CD8-positive, alpha-beta memory T cell (primary cell): ENCODE measurements around the gene CENPS. TPM values are rescaled to one million over a fixed set of nuclear protein-coding genes. Genes with fewer than 3 reads are reported as not detected.

Experiments
- CTCF ChIA-PET: fragments of 350-600 bp; sonication (Branson Sonifier 250); formaldehyde crosslinking; loops from one replicate; lab custom pipeline; 2021; ENCODE audit warnings: antibody characterized with exemption; lab: Charles Lee
- POLR2A ChIA-PET: fragments of 350-600 bp; sonication (Branson Sonifier 250); formaldehyde crosslinking; loops from one replicate; lab custom pipeline; 2021; ENCODE audit warnings: antibody characterized with exemption; lab: Charles Lee
- DNase-seq, 5 donors: peaks; one replicate each; pipeline versions ENCODE4 v3.0.0 to v3.0.0-alpha.2; 2020 to 2022; ENCODE audit warnings: mixed read lengths in 1 of 5
- H3K27ac ChIP-seq: one replicate; pipeline ENCODE4 v1.7.0; 2013; ENCODE audit warnings: low read depth, mild to moderate bottlenecking, low read length, moderate library complexity
- H3K27me3 ChIP-seq: 2 replicates; pipeline ENCODE4 v1.7.0; 2013; ENCODE audit warnings: low read length, mild to moderate bottlenecking; ENCODE audit not compliant: insufficient read depth, poor library complexity, severe bottlenecking
- H3K36me3 ChIP-seq: 2 replicates; pipeline ENCODE4 v1.7.0; 2013; ENCODE audit warnings: mild to moderate bottlenecking, low read length, moderate library complexity; ENCODE audit not compliant: insufficient read depth
- H3K4me1 ChIP-seq: 2 replicates; pipeline ENCODE4 v1.7.0; 2013; ENCODE audit warnings: mild to moderate bottlenecking, low read length, moderate library complexity; ENCODE audit not compliant: insufficient read depth
- H3K4me3 ChIP-seq: 2 replicates; pipeline ENCODE4 v1.7.0; 2013; ENCODE audit warnings: mild to moderate bottlenecking, low read length
- H3K9me3 ChIP-seq: 2 replicates; pipeline ENCODE4 v1.7.0; 2013; ENCODE audit warnings: mild to moderate bottlenecking, low read length
- H3K27ac Mint-ChIP-seq, 8 donors: one replicate each; pipeline ENCODE4 v1.8.0; 2020 to 2021; ENCODE audit warnings: mixed read lengths in 8 of 8, mild to moderate bottlenecking in 6 of 8, inconsistent platforms in 3 of 8, moderate library complexity in 3 of 8
- H3K27me3 Mint-ChIP-seq, 2 donors: one replicate each; pipeline ENCODE4 v1.8.0; 2020 to 2021; ENCODE audit warnings: mixed read lengths in 2 of 2, mild to moderate bottlenecking in 1 of 2, moderate library complexity in 1 of 2
- H3K36me3 Mint-ChIP-seq, 3 donors: one replicate each; pipeline ENCODE4 v1.8.0; 2020 to 2021; ENCODE audit warnings: mixed read lengths in 3 of 3, inconsistent platforms in 1 of 3, mild to moderate bottlenecking in 1 of 3
- H3K4me1 Mint-ChIP-seq, 3 donors: one replicate each; pipeline ENCODE4 v1.8.0; 2020 to 2021; ENCODE audit warnings: mixed read lengths in 3 of 3, inconsistent platforms in 1 of 3, mild to moderate bottlenecking in 1 of 3
- H3K4me3 Mint-ChIP-seq, 7 donors: one replicate each; pipeline ENCODE4 v1.8.0; 2020 to 2021; ENCODE audit warnings: mixed read lengths in 7 of 7, mild to moderate bottlenecking in 6 of 7, moderate library complexity in 4 of 7, inconsistent platforms in 2 of 7
- H3K9me3 Mint-ChIP-seq, 5 donors: one replicate each; pipeline ENCODE4 v1.8.0; 2020 to 2022; ENCODE audit warnings: mixed read lengths in 5 of 5, mild to moderate bottlenecking in 3 of 5, moderate library complexity in 2 of 5, inconsistent platforms in 1 of 5
- polyA plus RNA-seq: library from polyadenylated mRNA; unstranded; fragments of 300-500 nt; fragmentation: Illumina TruSeq; gene quantifications from one replicate; pipeline ENCODE4 v1.2.3, GENCODE V29; 2021
- total RNA-seq, 2 experiments: library from RNA; stranded (reverse); gene quantifications; one replicate each; pipeline ENCODE4 v1.2.3, GENCODE V29; 2021

CENPS gene
- total RNA-seq (10 to 100 TPM; 32.2 TPM), polyA plus RNA-seq (9.7 TPM)

DNA sequence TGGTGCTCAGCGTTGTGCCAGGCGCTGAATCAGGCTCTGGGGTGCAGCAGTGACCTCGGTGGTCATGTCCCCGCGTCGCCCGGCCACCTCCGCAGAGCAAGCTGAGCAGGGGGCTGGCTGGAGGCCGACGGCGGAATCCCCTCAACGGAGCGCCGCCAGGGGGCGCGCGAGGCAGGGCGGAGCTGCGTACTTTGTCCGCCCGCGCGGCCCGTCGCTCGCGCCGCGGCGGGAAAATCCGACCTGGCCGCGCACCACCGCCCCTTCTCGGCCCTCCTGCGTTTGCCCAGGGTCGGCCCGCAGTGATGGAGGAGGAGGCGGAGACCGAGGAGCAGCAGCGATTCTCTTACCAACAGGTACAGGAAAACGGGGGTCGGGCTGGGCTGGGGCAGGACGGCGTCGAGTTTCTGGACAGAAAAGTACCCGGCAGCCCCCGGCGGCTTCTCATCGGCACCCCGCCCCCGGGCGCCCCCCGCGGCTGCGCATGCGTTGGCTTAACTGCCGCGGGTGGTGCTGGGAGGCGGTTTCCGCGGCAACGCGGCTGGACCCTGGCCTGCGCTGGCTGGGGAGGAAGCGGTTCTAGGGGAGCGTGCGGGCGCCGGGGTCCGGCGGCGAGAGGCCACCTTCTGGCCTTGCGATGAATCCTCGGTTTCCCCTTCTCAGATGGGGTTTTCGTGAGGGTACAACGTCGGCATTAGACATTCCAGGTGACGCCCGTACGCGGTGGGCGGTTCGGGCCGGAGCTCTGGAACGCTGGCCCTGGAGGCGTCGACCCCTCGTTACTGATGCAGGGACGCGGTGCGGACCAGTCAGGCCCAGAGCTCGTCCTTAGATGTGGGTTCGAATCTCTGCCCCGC lies at the start of gene CENPS:
Gene CENPS, plus strand, starts transcription at position 218 of the 854 bp plus-strand sequence. Its CDS starts 85 bp downstream, at position 303.
- ChIA-PET CTCF (interaction anchor here (0.8 to 3.6 kb wide), 21 partner anchors 8 to 1002 kb away, joined by 3 to 37 read pairs (median 4); partner anchors contain the start of genes KIF1B and PGD), POLR2A (interaction anchor here (0.7 kb wide), 1 partner anchor 1287 kb away, joined by 4 read pairs; no protein-coding TSS in a partner anchor)
- Histone ChIP-seq H3K36me3 (no peaks in the 10 kb centered on the region), H3K27ac (peak within 1 kb of the TSS; percentile 82), H3K4me1 (peaks cover 18% of the 10 kb centered on the region), H3K9me3 (no peaks in the 10 kb centered on the region), H3K27me3 (no peaks in the 10 kb centered on the region), H3K4me3 (peak within 1 kb of the TSS; percentile 82)
- H3K36me3 Mint-ChIP-seq = peaks cover 0 to 3% (median 0%) of the 10 kb centered on the region in 3 donors
- DNase-seq = peak; percentile 83 to 94 (median 91)
- peaks cover 15 to 33% (median 21%) of the 10 kb centered on the region in 3 donors for H3K4me1 Mint-ChIP-seq
- H3K27me3 Mint-ChIP-seq = peaks cover 0 to 1% of the 10 kb centered on the region in 2 donors
- peak within 1 kb of the TSS; percentile 83 to 95 (median 90) for H3K27ac Mint-ChIP-seq
- no peaks in the 10 kb centered on the region for H3K9me3 Mint-ChIP-seq
- peak within 1 kb of the TSS; percentile 83 to 96 (median 89) for H3K4me3 Mint-ChIP-seq

- Histone ChIP-seq H3K9me3 (no peaks in the 10 kb centered on the region), H3K4me3 (no peak overlapping the region), H3K27ac (no peak overlapping the region), H3K27me3 (no peaks in the 10 kb centered on the region), H3K4me1 (no peaks in the 10 kb centered on the region), H3K36me3 (no peaks in the 10 kb centered on the region)
- Mint-ChIP-seq H3K4me1 (no peaks in the 10 kb centered on the region), H3K9me3 (no peaks in the 10 kb centered on the region), H3K36me3 (peaks cover 5 to 34% (median 11%) of the 10 kb centered on the region in 3 donors), H3K27me3 (no peaks in the 10 kb centered on the region), H3K4me3 (no peak overlapping the region), H3K27ac (no peak overlapping the region)
- ChIA-PET POLR2A (no interaction called here), CTCF (interaction anchor here (0.6 kb wide), 1 partner anchor 11 kb away, joined by 3 read pairs; no protein-coding TSS in a partner anchor)
- no peak for DNase-seq
These were observed 49.5 kb upstream of the CENPS start for GRCh38 chr1:10380594-10381275.

DNA sequence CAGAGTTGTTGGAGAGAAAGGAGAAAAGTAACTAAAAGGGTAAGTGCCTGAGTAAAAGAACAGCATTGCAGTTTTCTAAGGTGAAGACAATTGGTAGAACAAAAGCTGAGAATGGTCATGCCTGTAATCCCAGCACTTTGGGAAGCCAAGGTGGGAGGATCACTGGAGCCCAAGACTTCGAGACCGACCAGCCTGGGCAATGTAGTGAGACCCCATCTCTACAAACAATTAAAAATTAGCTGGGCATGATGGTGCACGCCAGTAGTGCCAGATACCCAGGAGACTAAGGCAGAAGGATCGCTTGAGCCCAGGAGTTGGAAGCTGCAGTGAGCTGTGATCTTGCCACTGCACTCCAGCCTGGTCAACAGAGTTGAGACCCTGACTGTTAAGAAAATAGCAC lies 46.6 kb upstream of the CENPS start:
- peaks cover 10% of the 10 kb centered on the region for H3K4me1 ChIP-seq
- ChIA-PET CTCF (interaction anchor here (0.6 kb wide), 1 partner anchor 310 kb away, joined by 3 read pairs; no protein-coding TSS in a partner anchor), POLR2A (no interaction called here)
- no peaks in the 10 kb centered on the region for H3K9me3 ChIP-seq
- H3K27ac Mint-ChIP-seq = no peak overlapping the region
- no peak overlapping the region for H3K4me3 Mint-ChIP-seq
- no peaks in the 10 kb centered on the region for H3K9me3 Mint-ChIP-seq
- H3K36me3 ChIP-seq = no peaks in the 10 kb centered on the region
- no peak for DNase-seq
- H3K27me3 ChIP-seq = no peaks in the 10 kb centered on the region
- no peak overlapping the region for H3K27ac ChIP-seq
- peaks cover 5 to 9% (median 6%) of the 10 kb centered on the region in 3 donors for H3K36me3 Mint-ChIP-seq
- peaks cover 0 to 6% (median 0%) of the 10 kb centered on the region in 3 donors for H3K4me1 Mint-ChIP-seq
- no peak overlapping the region for H3K4me3 ChIP-seq
- no peaks in the 10 kb centered on the region for H3K27me3 Mint-ChIP-seq

- peaks cover 0 to 6% (median 0%) of the 10 kb centered on the region in 3 donors for H3K4me1 Mint-ChIP-seq
- Histone ChIP-seq H3K27me3 (no peaks in the 10 kb centered on the region), H3K36me3 (no peaks in the 10 kb centered on the region), H3K4me1 (peaks cover 10% of the 10 kb centered on the region), H3K9me3 (no peaks in the 10 kb centered on the region), H3K4me3 (no peak overlapping the region), H3K27ac (no peak overlapping the region)
- H3K9me3 Mint-ChIP-seq = no peaks in the 10 kb centered on the region
- ChIA-PET CTCF (interaction anchor here (0.6 kb wide), 1 partner anchor 311 kb away, joined by 3 read pairs; no protein-coding TSS in a partner anchor), POLR2A (no interaction called here)
- peaks cover 2 to 5% (median 4%) of the 10 kb centered on the region in 3 donors for H3K36me3 Mint-ChIP-seq
- no peak overlapping the region for H3K4me3 Mint-ChIP-seq
- peak overlapping the region in 1 of 8 donors; percentile 29 for H3K27ac Mint-ChIP-seq
- no peaks in the 10 kb centered on the region for H3K27me3 Mint-ChIP-seq
- no peak for DNase-seq
These were observed 46.0 kb upstream of the CENPS start for GRCh38 chr1:10384219-10384618.

DNA sequence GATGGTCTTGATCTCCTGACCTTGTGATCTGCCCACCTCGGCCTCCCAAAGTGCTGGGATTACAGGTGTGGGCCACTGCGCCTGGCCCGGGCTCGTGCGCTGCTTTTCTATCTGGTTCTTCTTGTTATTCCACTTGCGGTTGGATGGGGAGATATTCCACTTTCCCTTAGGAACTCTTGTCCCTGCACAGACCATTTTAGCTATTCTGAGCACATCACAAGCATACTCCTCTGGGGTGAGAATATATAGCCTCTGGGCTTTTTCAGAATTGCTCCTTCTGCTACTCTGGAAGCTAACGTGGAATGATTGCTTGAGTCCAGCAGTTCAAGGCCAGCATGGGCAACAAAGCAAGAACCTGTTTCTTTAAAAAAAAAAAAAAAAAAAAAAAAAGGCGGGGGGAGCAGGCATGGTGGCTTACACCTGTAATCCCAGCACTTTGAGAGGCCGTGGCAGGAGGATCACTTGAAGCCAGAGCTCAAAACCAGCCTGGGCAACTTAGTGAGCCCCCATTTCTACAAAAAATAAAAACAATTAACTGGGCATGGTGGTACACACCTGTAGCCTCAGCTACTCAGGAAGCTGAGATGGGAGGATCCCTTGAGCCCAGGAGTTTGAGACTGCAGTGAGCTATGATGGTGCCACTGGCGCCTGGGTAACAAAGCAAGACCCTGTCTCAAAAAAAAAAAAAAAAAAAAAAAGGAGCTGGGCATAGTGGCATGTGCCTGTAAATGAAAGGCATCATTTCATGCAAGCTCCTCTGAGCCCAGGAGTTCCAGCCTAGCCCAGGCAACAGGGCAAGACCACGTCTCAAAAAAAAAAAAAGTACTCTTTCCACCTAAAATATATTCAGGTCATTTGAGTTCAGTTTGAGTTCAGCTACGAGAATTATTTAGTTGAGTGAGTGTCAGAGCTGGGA lies 43.2 kb upstream of the CENPS start:
- peaks cover 0 to 6% (median 0%) of the 10 kb centered on the region in 3 donors for H3K4me1 Mint-ChIP-seq
- peaks cover 0 to 5% (median 2%) of the 10 kb centered on the region in 3 donors for H3K36me3 Mint-ChIP-seq
- H3K27ac Mint-ChIP-seq = no peak overlapping the region
- CTCF ChIA-PET = interaction anchor here (0.6 to 2.2 kb wide), 4 partner anchors 11 to 177 kb away, joined by 3 to 7 read pairs (median 3); partner anchors contain the start of genes KIF1B and PGD
- no peaks in the 10 kb centered on the region for H3K27me3 ChIP-seq
- no peak overlapping the region for H3K4me3 ChIP-seq
- H3K9me3 Mint-ChIP-seq = no peaks in the 10 kb centered on the region
- POLR2A ChIA-PET = interaction anchor here (0.6 to 1.1 kb wide), 3 partner anchors 12 to 583 kb away, joined by 3 to 5 read pairs (median 4); partner anchors contain the start of gene PGD
- H3K36me3 ChIP-seq = no peaks in the 10 kb centered on the region
- DNase-seq = no peak
- no peaks in the 10 kb centered on the region for H3K9me3 ChIP-seq
- no peak overlapping the region for H3K27ac ChIP-seq
- H3K4me3 Mint-ChIP-seq = no peak overlapping the region
- peaks cover 10% of the 10 kb centered on the region for H3K4me1 ChIP-seq
- H3K27me3 Mint-ChIP-seq = no peaks in the 10 kb centered on the region

GRCh38 chr1:10387677-10388386 lies 42.4 kb upstream of the CENPS start:
- DNase-seq = no peak
- Histone ChIP-seq H3K4me3 (no peak overlapping the region), H3K9me3 (no peaks in the 10 kb centered on the region), H3K27ac (peak overlapping the region; percentile 3), H3K36me3 (no peaks in the 10 kb centered on the region), H3K27me3 (no peaks in the 10 kb centered on the region), H3K4me1 (peaks cover 10% of the 10 kb centered on the region)
- Mint-ChIP-seq H3K4me1 (peaks cover 0 to 6% (median 0%) of the 10 kb centered on the region in 3 donors), H3K27ac (no peak overlapping the region), H3K36me3 (peaks cover 0 to 5% (median 2%) of the 10 kb centered on the region in 3 donors), H3K9me3 (no peaks in the 10 kb centered on the region), H3K27me3 (no peaks in the 10 kb centered on the region), H3K4me3 (no peak overlapping the region)
- ChIA-PET POLR2A (interaction anchor here (0.6 to 1.1 kb wide), 2 partner anchors 11 to 167 kb away, joined by 4 to 5 read pairs; partner anchors contain the start of gene PGD), CTCF (interaction anchor here (0.6 to 2.2 kb wide), 5 partner anchors 11 to 178 kb away, joined by 3 to 7 read pairs (median 3); partner anchors contain the start of genes KIF1B and PGD)
